HG02588 (cell line): ENCODE results near the gene ASIC1.

Source experiments
- ATAC-seq: cut with Tn5 transposase; IDR thresholded peaks from one replicate; pipeline ENCODE4 v1.9.1; 2021; ENCODE audit warnings: mild to moderate bottlenecking, moderate library complexity; ENCODE audit not compliant: unreplicated experiment

Gene ASIC1

DNA sequence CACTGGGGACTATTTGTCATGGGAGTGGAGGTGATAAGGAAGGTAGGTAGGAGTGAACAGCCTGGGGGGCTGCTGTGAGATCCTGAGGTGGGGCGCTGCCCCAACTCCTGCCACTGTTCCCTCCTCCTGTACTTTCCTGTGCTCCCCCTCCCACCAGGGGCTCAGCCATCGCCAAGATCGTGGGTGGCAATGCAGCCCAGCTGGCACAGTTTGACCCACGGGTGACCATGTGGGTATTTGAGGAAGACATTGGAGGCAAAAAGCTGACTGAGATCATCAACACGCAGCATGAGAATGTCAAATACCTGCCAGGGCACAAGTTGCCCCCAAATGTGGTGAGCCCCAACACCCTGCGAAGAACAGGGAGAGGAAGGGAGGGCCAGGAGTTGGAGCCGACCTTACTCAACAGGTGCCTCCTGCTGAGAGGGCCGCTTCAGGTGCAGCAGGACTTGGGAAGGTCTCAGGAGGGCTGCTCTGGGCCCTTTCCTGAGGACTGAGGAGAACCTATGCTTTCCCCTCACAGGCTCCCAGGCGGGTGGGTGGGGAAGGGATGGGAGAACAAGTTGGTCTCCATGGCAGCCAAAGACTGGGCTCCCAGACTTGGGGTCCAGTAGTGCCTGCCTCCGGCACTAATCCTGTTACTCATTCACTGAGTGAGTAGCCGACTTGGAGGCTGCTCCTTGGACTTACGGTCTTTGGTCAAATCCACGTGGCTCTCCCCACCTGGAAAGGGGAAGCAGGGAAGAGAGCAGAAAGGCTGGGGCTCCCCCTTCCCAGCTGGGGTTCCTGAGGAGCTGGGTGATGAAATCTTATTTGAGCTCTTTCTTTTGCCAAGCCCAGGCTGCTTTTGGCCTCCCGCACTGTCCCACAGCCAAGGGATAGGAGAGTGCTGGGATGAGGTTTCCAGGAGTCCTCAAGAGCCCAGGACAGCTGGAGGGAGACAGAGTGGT is 47.3 kb downstream of the ASIC1 start:
- no peak for ATAC-seq

DNA sequence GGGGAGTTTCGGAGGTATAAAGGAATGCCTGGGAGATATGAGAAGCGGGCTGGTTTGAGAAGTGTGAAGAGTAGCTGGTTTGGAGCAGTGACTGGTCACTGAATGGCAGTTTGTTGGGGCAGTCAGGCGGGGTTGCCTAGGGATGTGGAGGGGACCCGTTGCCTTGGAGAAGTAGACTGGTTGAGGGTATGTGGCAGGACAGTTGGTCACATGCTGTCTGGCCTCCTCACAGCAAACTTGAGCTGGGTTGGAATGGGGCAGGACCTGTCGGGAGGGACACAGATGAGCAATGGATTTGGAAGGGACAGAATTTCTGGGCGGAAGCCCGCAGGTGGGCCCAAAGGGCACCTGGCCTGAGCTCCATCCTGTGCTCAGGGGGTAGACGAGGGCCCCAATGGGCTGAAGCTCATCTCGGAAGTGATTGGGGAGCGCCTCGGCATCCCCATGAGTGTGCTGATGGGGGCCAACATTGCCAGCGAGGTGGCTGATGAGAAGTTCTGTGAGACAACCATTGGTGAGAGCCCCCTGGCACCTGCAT is 48.6 kb downstream of the ASIC1 start:
- ATAC-seq = no peak

DNA sequence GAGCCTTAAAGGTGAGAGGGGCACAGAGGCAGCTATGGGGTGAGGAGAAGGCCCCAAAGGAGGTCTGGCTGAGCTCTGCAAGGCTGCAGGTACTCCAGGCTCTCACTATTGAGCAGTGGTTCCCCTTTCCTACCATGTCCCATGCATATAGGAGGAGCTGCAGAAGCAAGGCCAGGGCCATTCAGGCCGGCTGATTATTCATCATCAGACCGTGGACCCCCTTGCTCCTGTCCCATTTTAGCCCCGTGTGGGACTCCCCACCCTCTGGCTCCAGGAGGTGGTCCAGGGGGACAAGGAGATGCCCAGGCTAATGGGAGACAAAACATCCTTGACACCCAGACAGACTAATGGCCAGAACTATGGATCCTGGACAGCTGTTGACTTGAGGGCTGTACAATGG is 49.5 kb downstream of the ASIC1 start:
- no peak for ATAC-seq

DNA sequence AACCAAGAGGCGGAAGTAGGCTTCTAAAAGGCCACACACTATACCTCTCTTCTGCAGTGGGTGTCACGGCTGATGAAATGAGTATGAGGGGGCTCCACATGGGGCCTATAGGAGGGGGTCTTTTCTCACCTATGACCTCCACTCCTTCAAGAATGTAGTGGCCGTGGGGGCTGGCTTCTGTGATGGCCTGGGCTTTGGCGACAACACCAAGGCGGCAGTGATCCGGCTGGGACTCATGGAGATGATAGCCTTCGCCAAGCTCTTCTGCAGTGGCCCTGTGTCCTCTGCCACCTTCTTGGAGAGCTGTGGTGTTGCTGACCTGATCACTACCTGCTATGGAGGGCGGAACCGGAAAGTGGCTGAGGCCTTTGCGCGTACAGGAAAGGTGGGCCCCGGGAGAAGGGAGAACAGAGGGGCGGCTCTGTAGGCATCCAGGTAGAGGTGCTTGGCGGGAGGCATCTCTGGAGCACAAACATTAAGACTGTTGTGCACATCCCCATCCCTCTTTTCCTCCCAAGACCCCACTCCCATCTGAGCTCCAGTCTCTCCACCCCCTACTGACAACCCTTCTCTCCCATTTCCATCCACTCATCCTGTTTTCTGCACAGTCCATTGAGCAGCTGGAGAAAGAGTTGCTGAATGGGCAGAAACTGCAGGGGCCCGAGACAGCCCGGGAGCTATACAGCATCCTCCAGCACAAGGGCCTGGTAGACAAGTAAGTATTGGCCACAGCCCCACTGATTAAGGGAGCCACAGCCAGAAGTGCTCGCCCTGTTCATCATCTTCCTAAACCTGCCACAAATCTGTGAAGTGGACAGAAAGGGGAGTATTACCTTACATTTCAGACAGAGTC is 50.2 kb downstream of the ASIC1 start:
- no peak for ATAC-seq

DNA sequence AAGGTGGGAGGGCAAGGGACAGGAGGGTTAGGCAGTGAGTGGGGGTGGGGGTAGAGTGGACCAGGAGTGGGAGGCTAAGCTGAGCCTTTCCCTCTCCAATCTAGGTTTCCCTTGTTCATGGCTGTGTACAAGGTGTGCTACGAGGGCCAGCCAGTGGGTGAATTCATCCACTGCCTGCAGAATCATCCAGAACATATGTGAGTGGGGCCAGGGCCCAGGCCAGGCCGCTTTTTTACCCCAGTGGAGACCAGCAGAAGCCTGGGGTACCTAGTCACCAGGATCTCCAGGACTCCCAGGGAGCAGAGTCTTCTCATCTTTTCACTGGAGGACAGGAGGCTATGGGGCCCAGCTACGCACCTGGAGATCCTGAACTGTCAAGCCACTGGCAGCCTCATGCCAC is 51.9 kb downstream of the ASIC1 start:
- ATAC-seq = no peak

DNA sequence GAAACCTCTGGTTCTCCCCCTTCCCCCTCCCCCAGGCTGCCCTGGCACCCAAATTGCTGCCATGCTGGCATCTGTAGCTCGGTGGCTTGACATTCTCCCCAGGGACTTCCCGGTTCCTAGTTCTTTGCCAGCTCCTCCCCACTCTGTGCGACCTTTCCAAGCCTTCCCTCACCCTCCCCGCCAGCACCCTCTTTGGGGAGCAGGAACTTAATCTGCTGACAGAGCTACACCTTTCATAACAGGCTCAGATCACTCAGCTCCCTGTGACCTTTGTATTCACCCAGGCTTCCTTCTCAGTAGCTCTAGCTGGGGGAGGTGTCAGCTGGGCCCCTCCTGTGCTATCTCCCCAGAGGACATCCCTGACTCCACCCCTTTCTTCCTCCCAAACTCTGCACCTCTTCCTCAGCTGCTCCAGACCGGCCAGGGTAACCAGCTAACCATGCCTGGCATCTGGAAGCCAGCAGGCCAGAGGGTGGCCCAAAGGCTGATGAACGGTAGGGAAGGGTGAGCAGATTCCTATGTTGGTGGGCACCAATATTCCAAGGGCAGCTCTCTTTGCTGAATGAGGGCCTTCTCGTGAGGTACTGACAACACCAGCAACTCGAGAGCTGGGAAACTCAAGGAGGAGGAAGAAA is 52.8 kb downstream of the ASIC1 start:
- no peak for ATAC-seq

DNA sequence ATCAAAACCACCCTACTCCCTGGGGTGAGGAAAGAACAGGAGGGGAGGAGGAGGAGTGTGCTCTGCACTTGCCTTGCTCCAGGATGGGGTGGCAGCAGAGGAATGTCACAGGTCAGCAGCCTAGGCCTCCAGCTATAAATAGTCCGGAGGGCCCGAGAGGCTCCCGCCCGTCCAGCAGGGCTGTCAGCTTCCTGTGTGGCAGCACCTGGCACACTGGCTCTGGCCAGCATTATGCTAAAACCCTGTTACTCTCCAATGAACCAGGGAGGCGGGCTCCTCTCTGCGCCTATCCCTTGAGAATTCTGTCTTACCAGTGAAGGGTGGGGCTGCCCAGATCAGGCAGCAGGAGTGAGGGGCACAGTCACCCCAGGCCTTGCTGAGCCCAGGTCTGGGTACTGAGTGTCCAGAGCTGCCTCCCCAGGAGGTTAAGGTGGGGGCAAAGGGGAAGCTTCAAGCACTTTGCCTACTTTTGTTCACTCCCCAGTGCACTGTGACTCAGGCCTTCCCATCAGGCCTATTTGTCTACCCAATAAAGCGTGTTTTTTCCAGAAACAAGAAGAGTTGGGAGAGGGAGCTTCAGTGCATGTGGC is 53.5 kb downstream of the ASIC1 start:
- ATAC-seq = no peak

DNA sequence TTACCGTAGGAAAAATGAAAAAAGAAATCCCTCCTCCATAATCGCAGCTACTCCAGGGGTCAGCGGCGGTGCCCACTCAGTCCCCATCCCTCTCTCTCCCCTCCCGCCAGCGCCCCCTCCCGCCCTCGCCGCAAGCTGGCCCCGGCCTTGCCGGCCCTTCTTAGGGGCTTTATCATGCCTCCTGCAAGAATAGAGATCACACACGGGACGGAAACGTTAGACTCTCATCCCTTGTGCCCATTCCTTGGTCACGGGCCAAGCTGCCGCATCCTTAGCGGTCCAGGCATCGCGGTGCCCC is 53.9 kb downstream of the ASIC1 start:
- peak; percentile 6 for ATAC-seq

DNA sequence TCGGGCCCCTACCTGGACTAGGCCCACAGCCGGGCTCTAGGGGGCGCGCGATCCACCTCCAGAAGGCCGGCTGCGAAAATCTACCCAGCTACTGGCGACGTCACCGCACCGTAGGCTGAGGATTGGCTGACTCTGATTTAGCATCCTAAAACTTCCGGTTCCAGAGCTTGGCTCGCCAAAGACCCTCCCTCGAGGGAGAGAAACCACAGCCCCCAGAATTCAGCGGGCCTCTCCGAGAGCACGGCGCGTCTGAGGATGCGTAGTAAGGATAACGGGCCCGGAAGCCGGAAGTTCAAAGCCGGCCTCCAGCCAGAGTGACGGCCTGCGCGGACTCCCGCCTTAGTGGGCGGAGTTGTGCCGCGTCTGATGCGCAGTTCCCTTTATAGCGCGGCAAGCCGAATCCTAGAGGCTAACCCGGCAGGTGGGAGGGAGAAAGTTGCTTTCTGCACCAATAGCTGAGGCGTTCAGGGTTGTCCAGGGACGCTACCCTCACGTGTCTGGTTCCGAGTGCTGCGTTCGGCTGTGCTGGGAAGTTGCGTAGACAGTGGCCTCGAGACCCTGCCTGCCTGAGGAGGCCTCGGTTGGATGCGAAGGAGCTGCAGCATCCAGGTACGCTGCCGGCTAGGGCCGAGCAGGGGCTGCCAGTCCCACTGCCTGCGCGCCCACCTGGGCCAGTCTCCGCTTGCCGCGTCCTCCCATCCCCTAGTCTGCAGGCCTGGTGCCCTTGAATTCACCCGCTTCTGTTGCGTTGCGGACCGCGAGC is 54.5 kb downstream of the ASIC1 start, which contains the start of gene COX14:
Gene COX14, plus strand, starts transcription at position 544 of the 763 bp plus-strand sequence. CDS start 7,808 bp downstream, outside the sequence.
- ATAC-seq = peak; percentile 80

DNA sequence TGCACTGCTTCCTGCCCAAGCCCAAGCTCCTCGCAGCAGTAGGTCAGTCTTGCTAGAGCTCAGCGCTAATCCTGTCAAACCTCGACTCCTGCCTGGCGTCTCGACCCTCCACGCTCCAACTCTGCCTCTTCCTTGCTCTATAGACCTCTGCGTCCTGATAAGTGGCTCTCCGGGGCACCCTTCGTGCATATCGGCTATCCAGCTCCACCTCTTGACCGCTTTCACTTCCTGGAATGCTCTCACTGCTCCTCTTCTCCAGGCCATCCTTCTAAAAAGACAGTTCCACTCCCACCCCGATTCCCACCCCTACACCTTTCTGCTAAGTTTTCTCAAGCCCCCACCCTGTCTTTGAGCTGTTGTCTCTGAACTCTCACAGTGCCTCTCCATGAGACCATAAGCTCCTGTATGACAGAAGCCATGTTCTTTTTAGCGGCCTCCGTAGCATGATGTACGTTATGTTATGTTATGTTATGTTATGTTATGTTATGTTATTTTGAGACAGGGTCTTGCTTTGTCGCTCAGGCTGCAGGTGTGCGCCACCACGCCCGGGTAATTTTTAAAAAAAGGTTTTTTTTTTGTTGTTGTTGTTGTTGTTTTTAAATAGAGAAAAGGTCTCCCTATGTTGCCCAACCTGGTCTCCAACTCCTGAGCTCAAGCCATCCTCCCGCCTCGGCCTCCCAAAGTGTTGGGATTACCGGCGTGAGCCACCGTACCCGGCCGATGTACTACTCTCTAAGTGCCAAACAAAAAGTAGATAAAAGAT is 55.2 kb downstream of the ASIC1 start:
- no peak for ATAC-seq

DNA sequence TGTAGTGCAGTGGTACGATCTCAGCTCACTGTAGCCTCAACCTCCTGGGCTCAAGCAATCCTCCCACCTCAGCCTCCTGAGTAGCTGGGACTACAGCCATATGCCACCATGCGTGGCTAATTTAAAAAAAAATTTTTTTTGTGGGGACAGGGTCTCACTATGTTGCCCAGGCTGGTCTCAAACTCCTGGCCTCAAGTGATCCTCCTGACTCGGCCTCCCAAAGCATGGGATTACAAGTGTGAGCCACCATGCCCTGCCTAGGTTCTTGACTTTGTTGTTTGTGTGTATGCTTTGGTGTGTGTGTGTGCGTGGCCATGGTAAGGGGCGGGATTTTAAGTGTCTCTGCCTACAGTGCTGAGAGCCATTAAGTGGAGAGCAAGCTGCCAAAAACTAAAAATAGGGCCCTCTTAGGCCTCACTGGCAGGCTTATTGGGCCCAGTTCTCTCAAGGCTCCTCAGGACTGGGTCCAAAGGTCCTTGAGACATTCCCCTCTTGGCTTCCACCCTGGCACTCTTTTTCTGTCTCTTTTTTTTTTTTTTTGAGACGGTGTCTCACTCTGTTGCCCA is 59.7 kb downstream of the ASIC1 start:
- no peak for ATAC-seq

DNA sequence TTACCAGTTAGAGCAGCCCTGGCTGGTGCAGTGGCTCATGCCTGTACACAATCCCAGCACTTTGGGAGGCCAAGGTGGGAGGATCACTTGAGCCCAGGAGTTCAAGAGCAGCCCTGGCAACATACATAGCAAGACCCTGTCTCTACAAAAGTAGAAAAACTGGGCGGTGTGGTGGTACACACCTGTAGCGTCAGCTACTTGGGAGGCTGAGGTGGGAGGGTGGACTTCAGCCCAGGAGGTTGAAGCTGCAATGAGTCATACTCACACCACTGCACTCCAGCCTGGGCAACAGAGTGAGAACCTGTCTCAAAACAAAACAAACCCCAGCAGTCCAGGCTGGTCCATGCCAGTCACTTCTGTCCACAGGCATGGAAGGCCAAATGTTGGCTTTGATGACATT is 62.0 kb downstream of the ASIC1 start:
- ATAC-seq = no peak

DNA sequence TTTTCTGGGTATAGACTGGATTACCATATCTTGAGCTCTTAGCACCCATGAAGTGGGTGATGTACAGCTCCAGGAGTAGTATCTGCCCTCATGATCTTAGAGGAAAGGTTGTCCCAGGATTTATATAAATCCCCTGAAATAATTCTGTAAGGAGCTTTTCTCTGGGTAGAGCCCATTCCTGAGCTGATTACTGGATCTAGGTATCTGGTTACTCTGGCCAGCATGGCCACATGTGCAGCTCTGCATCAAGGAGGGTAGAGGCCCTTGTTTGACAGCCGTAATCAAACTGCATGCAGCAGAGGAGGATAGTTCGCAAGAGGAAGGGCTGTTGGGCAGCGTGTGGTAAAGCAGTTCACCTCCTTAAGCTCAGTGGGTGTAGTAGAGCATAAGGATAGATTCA is 63.1 kb downstream of the ASIC1 start:
- no peak for ATAC-seq

DNA sequence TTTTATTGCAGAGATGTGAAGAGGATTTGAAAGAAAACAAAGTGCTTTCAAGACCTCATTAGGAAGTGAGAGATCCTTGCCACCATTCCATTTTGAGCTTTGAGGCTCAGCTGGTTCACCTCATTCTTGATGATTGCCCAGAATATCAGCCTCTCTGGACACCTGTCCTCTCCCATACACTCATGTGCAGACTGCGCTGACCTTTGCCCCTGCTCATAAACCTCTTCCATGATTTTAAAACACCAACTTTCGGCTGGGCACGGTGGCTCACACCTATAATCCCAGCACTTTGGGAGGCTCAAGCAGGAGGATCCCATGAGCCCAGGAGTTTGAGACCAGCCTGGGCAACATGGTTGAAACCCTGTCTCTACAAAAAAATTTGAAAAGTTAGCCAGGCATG is 63.6 kb downstream of the ASIC1 start:
- ATAC-seq = no peak

DNA sequence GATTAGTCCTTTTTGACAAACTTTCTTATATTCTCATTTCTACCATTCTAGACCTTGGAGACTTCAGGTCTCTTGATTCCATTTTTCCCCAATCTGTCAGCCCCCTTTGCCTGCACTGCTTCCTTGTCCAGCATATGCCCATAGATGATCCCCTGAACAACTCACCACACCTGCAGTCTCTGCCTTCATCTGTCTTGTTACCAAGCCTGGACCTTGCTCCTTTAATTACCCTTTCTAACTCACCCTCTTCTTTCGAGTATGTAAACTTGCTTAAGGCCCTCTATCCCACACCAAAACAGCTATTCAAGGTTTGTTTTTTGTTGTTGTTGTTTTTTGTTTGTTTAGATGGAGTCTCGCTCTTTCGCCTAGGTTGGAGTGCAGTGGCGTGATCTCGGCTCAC is 64.2 kb downstream of the ASIC1 start:
- ATAC-seq = no peak

DNA sequence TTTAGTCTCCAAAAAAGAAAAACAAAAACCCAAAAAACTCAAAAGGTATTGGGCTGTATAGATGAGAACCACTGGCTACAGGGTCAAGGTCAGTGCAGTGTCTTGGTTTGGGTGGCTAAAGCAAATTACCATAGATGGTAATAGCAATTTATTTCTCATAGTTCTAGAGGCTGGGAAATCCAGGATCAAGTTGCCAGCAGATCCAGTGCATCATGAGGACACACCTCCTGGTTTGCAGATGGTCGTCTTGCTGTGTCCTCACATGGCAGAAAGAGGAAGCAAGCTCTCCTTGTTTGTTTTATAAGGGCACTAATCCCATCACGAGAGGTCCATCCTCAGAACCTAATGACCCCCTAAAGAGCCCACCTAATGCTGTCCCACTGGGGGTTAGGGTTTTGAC is 65.8 kb downstream of the ASIC1 start:
- ATAC-seq = no peak

DNA sequence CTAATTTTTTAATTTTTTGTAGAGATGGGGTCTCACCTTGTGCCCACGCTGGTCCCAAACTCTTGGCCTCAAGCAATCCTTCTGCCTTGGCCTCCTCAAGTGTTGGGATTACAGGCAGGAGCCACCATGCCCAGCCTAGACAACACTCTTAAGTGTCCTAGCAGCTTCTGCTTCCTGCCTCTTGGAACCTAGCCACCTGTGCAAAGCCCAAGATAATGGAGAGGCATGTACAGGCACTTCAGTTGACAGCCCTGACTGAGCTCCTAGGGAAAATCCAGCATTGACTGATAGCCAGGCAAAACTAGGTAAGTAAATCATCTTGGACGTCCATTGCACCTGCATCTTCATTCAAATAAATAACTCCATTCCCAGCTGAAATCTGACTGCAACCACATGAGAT is 70.2 kb downstream of the ASIC1 start:
- no peak for ATAC-seq

DNA sequence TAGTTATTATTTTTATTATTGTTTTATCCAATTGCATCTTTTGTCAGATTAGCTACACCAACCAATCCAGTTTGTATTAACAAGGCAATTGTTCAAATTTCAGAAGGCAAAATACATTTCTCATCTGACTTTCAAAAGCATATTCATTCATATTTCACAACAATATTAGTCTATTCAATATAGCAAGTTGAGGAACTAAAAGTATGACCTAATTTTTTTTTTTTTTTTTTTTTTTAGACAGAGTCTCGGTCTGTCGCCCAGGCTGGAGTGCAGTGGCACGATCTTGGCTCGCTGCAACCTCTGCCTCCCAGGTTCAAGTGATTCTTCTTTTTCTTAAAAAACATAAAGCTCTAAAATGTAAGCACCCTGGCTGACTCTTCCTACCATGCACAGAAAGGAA is 71.9 kb downstream of the ASIC1 start:
- no peak for ATAC-seq

DNA sequence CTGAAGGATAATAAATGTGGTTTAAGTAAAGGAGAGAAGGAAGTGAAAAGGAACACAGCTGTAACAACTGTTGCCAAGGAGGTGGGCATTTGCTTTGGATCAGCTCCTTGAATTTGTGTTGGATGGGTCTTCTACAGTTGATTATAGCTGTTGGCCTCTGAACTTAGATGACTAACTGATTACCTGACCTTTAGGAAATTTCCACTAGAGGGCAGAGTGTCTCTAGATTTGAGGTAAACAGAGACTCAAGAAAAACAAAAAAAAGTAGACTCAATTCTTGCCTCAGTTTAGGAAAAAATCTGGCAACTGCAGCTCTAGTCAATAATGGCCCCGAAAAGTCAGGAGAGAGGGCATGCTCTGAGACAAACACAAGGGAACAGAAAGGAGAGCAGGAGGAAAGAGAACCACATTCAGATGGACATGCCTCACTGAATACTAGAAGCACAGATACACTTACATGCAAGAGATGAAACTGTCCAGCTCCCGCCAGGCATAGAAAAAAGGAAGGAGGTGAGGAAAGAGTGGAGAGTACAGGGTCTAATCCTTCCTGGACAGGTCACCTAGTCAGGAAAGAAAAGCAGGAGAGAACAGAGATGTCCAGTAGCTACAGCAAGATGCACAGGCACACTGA is 75.2 kb downstream of the ASIC1 start:
- ATAC-seq = no peak
